Fibroblast of pulmonary artery (primary cell): ENCODE results near the gene SEMA6C.

ENCODE experiments used
- DNase-seq: peaks from one replicate; pipeline ENCODE4 v3.0.0-alpha.2; 2010; ENCODE audit warnings: low read depth
- H3K4me3 ChIP-seq: replicated peaks from 2 replicates; pipeline ENCODE4 v1.5.1; 2011; ENCODE audit warnings: low read depth, mild to moderate bottlenecking, control low read depth, low read length, moderate library complexity
- TF ChIP-seq, protein P1 (sequence below): IDR thresholded peaks from 2 replicates; pipeline ENCODE4 v1.5.1; 2011; ENCODE audit warnings: mild to moderate bottlenecking, control low read depth, low read length, inconsistent platforms; ENCODE audit errors: missing control alignments

The SEMA6C gene

DNA sequence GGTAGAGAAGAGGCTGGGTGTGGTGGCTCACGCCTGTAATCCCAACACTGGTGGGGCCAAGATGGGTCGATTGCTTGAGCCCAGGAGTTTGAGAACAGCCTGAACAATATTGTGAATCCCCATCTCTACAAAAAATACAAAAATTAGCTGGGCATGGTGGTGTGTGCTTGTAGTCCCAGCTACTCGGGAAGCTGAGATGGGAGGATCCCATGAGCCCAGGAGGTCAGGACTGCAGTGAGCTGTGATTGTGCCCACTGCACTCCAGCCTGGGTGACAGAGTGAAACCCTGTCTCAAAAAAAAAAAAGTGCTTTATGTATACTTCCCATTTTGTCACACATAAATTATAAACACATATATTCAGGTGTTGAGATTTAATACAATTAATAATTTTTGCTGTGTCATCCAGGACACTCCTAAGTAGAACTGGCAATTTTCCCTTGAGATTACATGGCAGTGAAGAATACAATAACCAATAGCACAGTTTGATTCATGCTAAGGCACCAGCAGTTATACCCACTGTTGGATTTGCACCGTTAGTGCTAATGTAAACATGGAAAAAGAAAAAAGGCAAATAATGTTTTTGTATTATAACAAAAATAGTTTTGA is 60.4 kb downstream of the SEMA6C start:
- no peak for DNase-seq
- no peak overlapping the region for H3K4me3 ChIP-seq
- TF ChIP-seq, protein P1, sequence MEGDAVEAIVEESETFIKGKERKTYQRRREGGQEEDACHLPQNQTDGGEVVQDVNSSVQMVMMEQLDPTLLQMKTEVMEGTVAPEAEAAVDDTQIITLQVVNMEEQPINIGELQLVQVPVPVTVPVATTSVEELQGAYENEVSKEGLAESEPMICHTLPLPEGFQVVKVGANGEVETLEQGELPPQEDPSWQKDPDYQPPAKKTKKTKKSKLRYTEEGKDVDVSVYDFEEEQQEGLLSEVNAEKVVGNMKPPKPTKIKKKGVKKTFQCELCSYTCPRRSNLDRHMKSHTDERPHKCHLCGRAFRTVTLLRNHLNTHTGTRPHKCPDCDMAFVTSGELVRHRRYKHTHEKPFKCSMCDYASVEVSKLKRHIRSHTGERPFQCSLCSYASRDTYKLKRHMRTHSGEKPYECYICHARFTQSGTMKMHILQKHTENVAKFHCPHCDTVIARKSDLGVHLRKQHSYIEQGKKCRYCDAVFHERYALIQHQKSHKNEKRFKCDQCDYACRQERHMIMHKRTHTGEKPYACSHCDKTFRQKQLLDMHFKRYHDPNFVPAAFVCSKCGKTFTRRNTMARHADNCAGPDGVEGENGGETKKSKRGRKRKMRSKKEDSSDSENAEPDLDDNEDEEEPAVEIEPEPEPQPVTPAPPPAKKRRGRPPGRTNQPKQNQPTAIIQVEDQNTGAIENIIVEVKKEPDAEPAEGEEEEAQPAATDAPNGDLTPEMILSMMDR: no peak
